Measurements from ENCODE around the gene LYRM1.

LYRM1 gene

DNA sequence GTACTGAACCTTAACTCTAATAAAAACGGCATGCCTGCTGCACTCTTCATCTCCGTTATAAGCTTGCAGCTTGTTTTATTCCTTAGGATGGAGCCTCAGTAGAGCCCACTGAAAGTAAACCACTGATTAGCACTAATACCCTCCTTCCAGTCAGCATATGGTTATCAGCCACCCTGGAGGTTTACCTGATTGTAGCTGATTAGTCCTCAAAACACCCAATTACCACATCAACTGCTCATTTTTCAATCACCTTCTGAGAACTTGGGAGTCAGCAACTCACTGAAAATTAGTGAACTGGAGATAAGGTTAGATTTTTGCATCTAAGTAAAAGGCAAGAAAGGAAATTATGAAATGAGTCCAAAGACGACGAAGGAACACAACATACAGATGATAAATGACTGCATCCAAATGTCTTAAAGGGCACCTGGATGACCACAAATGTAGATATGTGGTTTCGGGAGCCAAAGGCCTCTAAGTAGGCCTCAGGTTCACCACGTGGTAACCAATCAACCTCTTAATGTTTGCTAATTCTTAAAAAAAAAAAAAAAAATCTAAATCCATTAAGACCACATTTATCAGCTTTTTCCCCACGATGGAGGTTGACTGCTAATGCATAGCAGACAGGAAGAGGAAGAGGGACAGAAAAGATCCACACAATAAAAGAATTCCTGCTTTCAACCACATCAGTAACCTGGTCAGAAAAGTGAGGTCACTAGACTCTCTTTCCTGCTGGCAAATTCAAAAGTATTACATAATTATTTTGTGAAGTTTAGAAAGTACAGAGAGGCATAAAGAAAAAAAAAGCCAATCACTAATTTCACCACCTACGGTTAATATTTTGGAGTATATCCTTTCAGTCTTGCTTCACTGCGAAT, 28.4 kb upstream of the LYRM1 start:
- DNase-seq, result no peak

DNA sequence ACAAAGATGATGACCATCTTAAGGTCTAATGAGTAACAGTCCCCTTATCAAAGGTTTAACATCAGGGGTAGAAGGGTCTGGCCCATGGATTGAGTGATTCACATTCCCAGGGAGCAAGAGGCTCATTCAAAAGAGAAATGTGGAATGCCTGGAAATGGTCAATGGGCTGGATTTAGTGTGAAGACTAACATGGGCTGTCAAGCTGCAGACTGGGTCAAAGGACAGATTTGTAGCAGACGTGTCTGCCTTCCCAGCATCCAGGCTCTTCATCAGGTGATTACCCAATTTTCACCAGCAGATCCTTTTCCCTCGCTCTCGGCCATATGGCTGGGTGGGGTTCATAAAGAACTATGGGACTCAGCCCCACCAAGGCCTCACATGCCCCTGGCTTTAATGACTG, 27.2 kb upstream of the LYRM1 start:
- no peak for DNase-seq

DNA sequence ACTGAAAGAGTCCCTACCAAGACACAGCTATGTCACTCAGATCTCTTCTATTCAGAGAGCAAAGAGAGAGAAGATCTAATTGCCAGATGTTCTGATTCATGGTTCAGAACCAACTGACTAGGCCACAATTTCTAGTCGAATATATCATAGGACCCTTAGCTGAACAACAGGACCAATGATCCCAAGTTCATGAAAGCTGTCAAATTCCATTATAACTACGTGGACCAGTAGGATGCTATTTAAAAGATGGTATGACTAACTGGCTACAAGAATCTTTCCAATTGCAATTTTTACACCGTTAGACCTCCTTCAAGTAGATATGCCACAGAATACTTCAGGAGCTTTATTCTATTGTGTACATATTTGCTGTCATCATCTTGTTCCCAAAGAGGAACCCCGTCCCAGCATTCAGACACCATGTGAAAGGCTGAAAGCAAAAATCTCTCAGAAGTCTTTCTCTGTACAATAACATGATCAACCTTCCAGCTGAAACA, 26.4 kb upstream of the LYRM1 start:
- DNase-seq, result no peak

DNA sequence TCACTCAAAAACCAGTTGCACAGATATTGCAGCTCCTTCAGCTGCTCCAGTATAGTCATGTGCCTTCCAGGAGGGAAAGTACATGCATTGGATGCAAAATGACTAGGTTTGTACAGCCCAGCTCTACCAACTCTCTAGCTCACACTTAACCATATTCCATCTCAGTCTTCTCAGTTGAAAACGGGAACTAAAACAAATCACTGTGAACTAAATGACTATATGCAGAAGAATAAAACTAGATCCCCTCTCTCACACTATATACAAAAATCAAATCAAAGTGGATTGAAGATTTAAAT, 25.3 kb upstream of the LYRM1 start:
- DNase-seq, result no peak

DNA sequence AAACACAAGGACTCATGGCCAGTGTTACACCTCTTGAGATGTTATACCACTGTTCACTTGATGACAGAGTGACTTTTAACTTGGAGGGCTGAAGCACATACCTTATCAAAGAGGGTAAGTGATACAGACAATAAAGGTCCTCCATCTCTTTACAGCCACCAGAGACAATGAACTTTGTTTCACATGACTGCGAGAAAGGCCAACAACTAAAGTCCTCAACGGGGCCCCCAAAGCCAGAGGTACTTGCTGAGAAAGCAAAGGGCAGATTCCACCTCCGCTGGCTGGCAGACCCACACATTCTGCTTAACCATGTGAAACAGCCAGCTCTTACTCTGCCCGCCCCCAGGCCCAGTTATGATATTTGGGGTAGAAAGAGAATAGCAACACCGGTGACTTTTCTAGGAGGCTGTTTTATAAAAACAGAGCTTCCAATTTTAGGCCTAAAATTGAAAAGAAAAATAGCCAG, 21.9 kb upstream of the LYRM1 start:
- DNase-seq, result no peak

DNA sequence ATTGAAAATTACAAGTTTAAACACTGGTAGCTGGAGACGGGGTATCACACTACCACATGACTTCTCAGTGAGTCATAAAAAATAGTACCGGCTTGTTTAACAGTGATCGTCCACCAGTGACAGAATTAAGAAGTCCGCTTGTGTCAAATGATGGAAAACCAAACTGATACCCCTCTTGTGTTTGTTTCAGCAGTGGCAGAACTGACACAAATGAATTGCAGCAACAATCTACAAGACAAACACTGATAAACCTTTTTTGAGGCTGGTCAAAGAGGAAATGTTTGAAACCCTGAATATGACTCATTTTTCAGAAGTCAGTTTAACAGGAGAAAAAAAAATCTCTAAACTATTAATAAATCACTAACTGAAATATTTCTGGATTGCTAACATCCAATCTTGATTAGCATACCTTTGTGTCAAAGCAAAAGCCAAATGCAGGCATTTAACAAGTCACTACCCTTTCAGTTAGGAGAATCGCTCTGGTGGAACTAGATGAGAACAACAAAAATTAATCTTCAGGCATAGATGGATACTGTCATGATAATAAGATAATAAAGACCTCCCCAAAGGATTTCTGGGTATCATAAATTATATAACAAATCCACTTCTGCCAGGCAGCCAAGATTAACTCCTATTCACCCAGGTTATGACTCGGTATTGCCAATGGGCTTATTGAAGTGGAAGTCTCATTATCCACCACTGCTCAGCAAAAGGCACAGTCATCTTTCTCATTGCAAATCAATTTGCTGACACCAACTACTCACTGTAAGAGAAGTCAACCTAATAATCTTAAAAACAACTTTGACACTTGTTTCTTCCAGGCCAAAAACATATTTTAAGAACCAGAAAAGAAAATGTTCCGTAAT, 21.2 kb upstream of the LYRM1 start:
- peak in 1 of 2 donors; percentile 27 for DNase-seq

DNA sequence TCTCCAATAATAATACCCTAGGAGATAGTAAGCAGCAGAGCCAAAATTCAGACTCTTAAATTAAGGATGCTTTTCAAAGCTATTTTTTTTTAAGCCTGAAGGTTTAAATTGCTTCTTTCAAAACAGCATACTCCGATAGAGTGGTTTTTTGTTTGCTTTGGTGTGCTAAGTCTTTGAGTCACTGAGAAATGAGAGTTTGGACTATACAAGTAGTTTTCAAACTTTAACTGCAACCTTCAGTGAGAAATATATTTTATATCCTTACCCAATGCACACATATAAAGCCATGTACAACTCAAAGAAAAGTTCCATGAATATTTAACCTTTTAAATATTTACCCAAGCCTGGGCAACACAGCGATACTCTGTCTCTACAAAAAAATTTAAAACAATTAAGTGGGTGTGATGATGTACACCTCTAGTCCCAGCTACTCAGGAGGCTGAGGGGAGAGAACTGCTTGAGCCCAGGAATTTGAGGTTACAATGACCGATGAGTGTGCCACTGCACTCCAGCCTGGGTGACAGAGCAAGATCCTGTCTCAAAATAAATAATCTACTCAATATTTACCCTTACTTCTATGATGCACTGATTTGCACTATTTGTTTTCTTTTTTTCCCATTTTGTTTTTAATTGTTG, 19.6 kb upstream of the LYRM1 start:
- DNase-seq, result no peak

DNA sequence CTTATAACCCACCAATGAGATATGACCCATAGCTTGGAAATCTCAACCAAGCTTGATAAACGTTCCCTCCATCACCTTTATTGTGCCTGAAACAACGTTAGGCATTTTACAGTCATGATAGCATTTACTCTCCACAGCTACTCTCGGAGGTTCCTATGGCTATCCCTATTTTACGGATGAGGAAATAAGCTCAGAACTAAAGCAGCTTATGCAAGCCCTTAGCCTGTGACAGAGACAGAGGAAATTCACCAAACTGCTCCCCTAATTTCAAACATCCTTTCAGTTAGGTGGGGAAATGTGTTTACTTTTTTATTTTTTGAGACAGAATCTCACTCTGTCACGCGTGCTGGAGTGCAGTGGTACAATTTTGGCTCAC, 19.1 kb upstream of the LYRM1 start:
- peak; percentile 46 to 51 for DNase-seq

DNA sequence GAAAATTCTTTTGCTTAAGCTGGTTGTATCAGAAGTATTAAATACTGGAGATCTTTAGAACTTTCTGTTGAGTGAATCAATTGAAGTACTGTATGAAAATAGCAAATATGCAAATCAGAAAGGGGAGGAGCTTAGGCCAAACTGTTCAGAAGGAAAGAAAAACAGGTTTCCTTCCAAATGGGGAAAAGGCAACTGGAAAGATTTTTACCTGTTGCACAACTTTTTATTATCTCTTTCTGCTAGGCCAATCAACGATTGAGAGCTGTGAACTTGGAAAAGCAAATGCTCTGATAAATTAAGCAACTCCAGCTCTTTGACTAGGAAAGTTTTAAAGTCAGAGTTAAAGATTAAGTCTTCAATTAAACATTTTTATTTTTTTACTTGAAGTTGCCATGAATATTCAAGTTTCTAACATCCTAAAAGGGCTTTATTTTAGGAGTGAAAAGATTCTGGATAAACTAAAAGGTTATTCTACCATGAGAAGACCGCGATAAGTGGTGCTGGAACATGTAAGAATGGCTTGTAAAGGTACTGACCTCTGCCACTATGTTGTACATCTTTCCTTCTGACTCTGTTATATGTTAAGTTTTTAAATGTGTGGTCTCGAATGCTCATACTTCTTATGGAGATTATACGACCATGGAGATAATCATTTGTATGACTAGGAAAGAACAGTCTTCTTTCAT, 16.9 kb upstream of the LYRM1 start:
- DNase-seq, result no peak

DNA sequence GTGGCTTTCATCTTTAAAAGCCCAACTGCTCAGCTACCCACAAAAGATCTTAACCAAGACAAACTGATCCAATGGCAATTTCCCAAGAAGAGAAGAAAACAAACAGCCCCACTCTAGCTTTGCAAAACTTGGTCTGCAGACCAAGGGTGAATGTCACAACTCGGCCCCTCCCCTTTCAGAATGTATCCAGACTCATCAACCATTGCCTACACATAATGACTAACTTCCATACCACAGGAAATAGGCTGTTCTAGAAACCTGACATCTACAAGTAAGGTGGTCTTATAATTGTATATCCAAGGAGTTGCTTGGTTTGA, 16.4 kb upstream of the LYRM1 start:
- DNase-seq, result peak; percentile 61 to 67

DNA sequence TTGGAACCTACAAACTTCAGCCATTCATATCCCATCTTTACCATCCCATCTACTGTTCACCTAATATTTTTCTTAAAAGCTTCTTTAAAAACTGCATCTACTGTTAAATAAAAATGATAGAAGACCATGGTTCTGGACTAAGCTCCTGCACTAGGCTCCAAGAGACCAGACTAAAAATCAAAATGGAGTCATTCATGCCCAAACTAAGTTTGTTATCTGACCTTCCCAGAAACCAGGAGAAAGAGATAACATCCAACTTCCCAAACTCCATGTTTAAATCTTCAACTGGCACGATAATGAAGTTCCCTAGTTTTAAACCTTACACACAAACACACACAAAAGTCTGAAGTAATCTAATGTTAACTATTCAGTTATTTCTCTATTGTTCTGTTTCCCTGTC, 14.3 kb upstream of the LYRM1 start:
- no peak for DNase-seq

DNA sequence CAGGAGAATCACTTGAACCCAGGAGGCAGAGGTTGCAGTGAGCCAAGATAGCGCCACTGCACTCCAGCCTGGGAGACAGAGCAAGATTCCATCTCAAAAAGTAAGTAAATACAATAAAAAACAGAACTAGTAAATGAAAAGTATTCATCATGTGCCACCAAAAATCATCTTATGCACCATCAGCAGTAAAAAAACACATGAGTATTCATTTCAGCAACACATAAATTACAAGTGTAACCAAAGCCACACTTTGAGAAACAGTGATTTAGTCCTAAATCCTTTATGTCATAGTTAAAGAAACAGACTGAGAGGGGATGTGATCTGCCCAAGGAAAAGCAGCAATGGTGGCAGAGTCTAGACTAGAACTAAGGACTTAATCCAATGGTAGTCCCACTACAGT, 13.4 kb upstream of the LYRM1 start:
- DNase-seq, result no peak

DNA sequence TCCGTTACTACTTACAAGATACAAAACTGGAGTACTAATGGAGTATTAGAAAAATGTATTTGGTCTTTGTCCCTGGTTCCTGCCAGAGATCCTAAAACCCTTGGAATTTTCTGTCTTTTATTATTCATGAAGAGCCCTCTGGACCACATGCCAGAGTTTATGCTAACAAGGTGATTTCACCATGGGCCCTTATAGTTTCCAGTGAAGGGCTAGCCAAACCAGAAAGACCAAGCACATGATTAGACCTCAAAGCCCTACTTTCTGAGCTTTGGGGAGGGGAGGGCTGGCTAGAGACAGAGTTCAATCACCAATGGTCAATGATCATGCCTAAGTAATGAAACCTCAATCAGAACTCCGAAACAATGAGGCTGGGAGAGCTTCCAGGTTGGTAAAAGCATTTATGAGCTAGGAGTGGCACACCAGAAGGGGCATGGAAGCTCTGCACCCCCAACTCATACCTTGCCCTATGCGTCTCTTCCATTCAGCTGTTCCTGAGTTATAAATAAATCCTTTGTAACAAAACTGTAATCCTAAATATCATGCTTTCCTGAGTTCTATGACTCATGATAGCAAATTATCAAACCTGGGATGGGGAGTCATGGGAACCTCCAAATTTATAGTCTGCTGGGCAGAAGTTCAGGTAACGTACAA, 10.8 kb upstream of the LYRM1 start:
- no peak for DNase-seq

DNA sequence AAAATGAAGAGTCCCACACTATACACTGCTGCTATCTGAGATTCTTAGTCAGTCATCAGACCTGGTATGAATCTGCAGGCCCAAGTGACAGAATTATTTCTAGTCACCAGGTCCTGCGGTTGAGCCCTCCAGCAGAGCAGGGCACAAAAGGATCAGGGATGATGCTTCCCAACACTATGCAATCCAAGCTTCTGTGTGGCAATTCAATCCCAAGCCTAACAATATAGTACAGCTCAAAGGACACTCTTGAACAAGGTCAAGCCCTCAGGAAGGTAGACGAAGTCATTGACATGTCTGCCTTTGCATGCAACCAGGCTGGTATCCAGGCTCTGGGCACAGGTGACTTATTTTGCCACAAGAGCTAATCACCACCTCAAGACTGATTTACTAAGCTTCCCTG, 6.2 kb upstream of the LYRM1 start:
- DNase-seq, result no peak

DNA sequence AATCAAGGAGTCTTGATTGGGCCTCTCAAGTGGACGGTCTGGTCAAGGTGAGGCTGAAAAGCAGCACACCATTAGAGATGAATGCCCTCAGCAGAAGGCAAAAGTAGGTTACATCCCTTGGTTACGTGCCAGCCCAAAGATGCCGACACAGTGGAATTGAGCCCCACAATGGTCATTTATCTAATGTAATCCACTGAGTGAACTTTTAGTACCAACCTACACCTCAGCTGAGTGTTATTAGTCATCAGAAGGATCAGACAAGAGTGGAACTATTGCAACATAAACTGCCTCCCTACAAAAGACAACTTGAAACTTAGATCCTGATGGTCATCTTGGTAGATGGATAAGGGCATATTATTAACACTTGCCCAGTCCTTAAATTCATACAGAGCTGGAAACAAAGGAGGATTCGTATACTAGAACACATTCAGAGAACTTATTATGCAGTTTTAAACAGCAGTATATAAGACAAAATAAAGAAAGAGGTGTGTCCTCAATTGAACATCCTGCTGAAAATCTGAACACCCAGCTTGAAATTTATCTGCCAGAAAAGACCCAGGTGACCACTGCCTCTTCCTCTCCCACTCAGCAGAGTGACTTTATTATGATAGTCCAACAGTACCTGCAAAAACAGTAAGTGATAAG, 3.2 kb upstream of the LYRM1 start:
- DNase-seq, result peak; percentile 75 to 79

DNA sequence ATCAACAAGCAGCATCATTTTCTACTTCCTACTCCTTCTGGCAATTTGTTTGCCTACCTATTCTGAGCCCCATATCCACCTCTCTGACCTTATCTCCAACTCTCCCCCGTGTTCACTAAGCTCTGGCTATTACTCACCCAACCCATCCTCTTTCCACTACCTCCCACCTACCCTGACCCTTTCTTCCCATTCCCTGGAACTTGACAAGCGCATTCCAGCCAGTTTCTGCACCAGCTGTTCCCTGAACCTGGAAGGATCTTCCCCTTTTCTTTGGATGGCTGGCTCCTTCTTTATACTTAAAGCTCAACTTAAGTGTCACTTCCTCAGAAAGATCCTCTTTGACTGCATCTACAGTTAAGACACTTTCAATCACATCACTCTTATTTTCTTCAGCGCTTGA, 2.6 kb upstream of the LYRM1 start:
- peak; percentile 19 to 29 for DNase-seq

DNA sequence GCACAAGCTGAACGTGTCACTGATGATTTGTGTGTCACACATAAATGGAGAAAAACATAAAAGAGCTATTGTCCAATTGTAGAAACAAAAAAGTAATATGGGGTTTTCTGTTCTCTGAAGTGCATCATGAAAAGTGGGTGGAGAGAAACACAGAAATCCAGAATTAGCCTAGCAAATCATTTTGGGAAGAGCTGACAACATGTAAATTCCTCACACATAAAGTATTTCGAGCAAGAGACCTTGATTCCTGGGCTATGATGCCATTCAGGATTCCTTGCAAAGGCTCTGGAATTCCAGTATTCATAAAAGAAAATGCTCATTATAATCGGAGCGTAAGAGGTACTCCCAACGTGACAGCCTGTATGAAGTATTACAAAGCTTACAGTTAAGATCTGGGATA, 1.5 kb upstream of the LYRM1 start:
- no peak for DNase-seq

DNA sequence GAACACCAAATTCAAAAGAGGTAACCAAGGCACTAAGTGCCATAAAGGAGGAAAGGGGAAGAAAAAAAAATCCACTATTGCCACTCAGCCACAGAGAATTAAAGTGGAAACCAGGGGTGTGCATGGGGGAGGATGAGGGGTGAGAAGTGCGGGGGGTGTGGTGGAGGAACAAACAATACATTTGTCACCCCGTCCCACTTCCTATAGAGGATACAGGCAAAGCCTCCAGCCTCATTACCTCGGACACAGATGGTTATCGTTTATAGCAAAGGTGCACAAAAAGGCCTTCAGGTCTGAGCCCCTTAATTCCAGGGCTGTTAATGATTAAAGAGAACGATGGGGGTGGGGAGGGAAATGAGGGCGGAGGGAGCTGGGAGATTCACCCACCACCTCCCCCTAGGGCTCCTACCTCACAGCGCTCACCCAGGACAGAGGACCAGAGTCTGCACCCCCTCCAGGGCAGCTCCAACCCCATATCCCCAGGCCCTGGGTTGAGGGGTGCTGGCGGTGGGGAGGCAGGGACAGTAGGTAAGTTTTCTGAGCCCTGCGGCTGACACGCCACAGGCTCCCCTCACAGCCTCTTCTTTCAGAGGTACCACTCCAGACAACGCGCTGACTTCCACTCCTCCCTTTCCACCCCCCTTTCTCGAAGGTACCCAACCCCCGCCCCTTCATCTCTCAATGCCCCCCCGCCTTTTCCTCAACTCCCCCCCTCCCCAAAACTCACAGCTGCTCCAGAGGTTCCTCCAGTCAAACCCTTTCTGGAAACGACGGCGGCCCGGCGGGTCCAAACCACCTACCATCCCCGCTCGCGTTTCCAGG, 883 bp upstream of the LYRM1 start:
- peak; percentile 9 to 16 for DNase-seq

DNA sequence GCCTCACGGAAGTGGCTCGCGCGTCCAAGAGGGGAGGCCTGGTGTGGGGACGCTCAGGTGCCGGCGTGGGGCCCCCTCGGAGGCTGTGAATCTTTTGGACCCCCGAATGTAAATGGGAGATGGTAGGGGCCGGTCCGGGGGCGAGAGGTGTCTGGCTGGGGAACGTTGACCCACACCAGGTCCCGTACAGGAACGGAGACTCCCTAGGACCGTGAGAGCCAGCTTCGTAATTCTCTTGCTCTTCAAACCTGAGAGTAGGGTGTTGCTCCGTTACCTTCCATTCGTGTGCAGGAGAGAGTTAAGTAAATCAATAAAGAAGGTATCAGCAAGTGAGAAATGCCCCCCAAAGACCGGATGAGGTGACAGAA, 481 bp downstream of the LYRM1 start:
- no peak for DNase-seq

DNA sequence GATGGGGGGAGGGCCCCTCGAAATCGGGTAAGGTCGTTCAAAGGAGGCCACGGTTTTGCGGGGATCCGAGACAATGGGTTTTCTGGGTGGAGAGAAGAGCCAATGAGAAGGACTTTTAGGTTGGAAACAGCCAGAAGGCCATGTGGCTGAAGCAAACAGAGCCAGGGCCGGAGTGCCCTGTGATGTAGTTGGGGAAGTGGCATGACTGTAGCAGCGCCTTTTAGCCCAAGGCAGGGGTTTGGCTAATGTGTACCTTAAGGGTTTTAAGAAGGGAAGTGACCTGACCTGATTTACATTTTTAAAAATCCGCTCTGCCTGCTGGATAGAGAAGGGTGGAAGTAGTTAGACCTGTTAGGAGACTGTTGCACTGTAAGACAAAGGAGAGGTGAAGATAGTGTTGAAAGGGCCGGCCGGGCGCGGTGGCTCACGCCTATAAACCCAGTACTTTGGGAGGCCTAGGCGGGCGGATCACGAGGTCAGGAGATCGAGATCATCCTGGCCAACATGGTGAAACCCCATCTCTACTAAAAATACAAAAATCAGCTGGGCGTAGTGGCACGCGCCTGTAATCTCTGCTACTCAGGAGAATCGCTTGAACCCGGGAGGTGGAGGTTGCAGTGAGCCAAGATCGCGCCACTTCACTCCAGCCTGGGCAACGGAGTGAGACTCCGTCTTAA, 1.0 kb downstream of the LYRM1 start:
- DNase-seq, result peak; percentile 67 to 71

Measured in inflammatory macrophage (primary cell).